ENCODE measurements around the gene CDH23.

- TF ChIP-seq POLR2A (IDR thresholded peaks at IDR 0.05; ENCODE audit: low read length) (no peak), GATA1 (IDR thresholded peaks at IDR 0.05; ENCODE audit: low read depth, low read length) (no peak)
Measured at GRCh38 chr10:71388583-71389310, 8.0 kb upstream of the CDH23 start.

Measured in erythroblast (primary cell).